Measurements from ENCODE around the gene NCAM1. TPM values are rescaled to one million over a fixed set of nuclear protein-coding genes. Genes with fewer than 3 reads are reported as not detected.

NCAM1 gene
- total RNA-seq, 1 experiment from 2014 or later: 0.22 TPM

DNA sequence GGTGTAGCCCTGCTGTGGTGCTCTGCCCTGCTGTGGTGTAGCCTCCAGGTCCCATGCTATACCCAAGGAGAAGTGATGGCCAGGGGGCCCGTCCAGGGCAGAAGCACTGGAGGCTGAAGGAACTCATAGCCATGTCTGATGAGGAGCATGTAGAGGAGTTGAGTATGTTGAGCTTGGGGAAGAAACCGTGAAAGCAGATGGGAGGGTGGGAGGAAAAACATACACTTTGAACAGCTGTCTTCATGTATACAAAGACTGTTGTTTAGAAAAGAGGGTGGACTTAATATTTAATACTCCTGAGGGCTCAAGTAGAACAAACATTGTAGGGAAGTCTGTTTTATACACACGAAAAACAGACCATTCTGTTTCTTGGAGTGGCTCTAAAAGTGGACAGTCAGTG lies 326.6 kb downstream of the NCAM1 start:
- RAD21 ChIA-PET (ENCODE audit: low non-redundant PET in 1 of 2, low total read pairs in 2 of 2, uncharacterized antibody in 2 of 2, unreplicated experiment in 2 of 2): no interaction called here
- CTCF ChIA-PET: no interaction called here
- POLR2A ChIA-PET: no interaction called here

More for the DNA sequence above, 326.6 kb downstream of the NCAM1 start:
- Histone ChIP-seq H2AFZ (ENCODE audit: low read depth, low read length, poor library complexity, severe bottlenecking) (no peak overlapping the region), H3K79me2 (ENCODE audit: insufficient read depth, low read length) (no peaks in the 10 kb centered on the region), H3K4me3 (replicated peaks in 1 of 2; ENCODE audit: low read depth in 1 of 2, low read length in 2 of 2) (no peak overlapping the region), H3K36me3 (ENCODE audit: control insufficient read depth in 1 of 2, insufficient read depth in 2 of 2, low read length in 2 of 2) (no peaks in the 10 kb centered on the region), H3K4me1 (ENCODE audit: control insufficient read depth in 1 of 2, insufficient read depth in 2 of 2, low read length in 2 of 2) (no peaks in the 10 kb centered on the region), H3K9me3 (ENCODE audit: control insufficient read depth in 1 of 2, insufficient read depth in 1 of 2, low read depth in 1 of 2, low read length in 2 of 2) (no peaks in the 10 kb centered on the region), H3K27me3 (ENCODE audit: insufficient read depth, low read length) (peaks cover 50% of the 10 kb centered on the region), H3K4me2 (ENCODE audit: low read length) (no peak overlapping the region), H3K9me2 (ENCODE audit: insufficient read depth) (no peaks in the 10 kb centered on the region), H4K20me1 (ENCODE audit: insufficient read depth) (no peaks in the 10 kb centered on the region), H3K9ac (ENCODE audit: low read length) (no peak overlapping the region), H3K27ac (ENCODE audit: low read depth, low read length) (no peak overlapping the region)
- intact Hi-C loops (cut with micrococcal nuclease): loop anchor here (2.0 to 10.0 kb wide), 4 partner anchors 451 to 1723 kb away; no protein-coding TSS in a partner anchor
- DNase-seq (ENCODE audit: low read depth, low spot score) (no peak), ATAC-seq (no peak)
- TF ChIP-seq FOSL1 (IDR thresholded peaks at IDR 0.05; ENCODE audit: low read depth) (no peak), POLR2AphosphoS5 (IDR thresholded peaks at IDR 0.05; ENCODE audit: low read depth, low read length) (no peak), EGR1 (IDR thresholded peaks at IDR 0.05; ENCODE audit: low read depth) (no peak), YY1 (IDR thresholded peaks at IDR 0.05; ENCODE audit: extremely low read depth, insufficient replicate concordance, low read depth, low read length) (no peak), TCF7L2 (IDR thresholded peaks at IDR 0.05; ENCODE audit: borderline replicate concordance, extremely low read depth, insufficient read depth, insufficient read length) (no peak), POLR2A (IDR thresholded peaks at IDR 0.05; ENCODE audit: borderline replicate concordance, extremely low read depth, insufficient read depth, insufficient read length) (no peak), CBX3 (IDR thresholded peaks at IDR 0.05; ENCODE audit: low read depth) (no peak), EZH2phosphoT487 (IDR thresholded peaks at IDR 0.05; ENCODE audit: borderline replicate concordance) (no peak), RAD21 (IDR thresholded peaks at IDR 0.05; ENCODE audit: low read depth) (no peak), SP1 (IDR thresholded peaks at IDR 0.05; ENCODE audit: low read depth) (no peak)
- TF ChIP-seq, protein P1, sequence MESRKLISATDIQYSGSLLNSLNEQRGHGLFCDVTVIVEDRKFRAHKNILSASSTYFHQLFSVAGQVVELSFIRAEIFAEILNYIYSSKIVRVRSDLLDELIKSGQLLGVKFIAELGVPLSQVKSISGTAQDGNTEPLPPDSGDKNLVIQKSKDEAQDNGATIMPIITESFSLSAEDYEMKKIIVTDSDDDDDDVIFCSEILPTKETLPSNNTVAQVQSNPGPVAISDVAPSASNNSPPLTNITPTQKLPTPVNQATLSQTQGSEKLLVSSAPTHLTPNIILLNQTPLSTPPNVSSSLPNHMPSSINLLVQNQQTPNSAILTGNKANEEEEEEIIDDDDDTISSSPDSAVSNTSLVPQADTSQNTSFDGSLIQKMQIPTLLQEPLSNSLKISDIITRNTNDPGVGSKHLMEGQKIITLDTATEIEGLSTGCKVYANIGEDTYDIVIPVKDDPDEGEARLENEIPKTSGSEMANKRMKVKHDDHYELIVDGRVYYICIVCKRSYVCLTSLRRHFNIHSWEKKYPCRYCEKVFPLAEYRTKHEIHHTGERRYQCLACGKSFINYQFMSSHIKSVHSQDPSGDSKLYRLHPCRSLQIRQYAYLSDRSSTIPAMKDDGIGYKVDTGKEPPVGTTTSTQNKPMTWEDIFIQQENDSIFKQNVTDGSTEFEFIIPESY (IDR thresholded peaks at IDR 0.05; ENCODE audit: extremely low read depth, insufficient replicate concordance, low read length): no peak
- no TSS peak for BruUV-seq (replicated peaks)
